Epithelial cell of esophagus (primary cell): Measurements from ENCODE around the gene CDKN2AIPNL.
"Not testable (repeated sequence)": the region's sequence is repeated elsewhere in the genome, so short reads cannot be mapped to it uniquely, and the experiment has no call there.

Source experiments
- DNase-seq: peaks from one replicate; pipeline ENCODE4 v3.0.0; 2010; ENCODE audit warnings: low read depth
- H3K4me3 ChIP-seq: 2 replicates; pipeline ENCODE4 v1.5.1; 2011; ENCODE audit warnings: mild to moderate bottlenecking, low read length, control low read depth
- TF ChIP-seq, protein P1 (sequence below): IDR thresholded peaks from 2 replicates; pipeline ENCODE4 v1.5.1; 2011; ENCODE audit warnings: low read depth, mild to moderate bottlenecking, low read length, control low read depth, inconsistent platforms; ENCODE audit not compliant: insufficient read depth; ENCODE audit errors: missing control alignments

The CDKN2AIPNL gene

DNA sequence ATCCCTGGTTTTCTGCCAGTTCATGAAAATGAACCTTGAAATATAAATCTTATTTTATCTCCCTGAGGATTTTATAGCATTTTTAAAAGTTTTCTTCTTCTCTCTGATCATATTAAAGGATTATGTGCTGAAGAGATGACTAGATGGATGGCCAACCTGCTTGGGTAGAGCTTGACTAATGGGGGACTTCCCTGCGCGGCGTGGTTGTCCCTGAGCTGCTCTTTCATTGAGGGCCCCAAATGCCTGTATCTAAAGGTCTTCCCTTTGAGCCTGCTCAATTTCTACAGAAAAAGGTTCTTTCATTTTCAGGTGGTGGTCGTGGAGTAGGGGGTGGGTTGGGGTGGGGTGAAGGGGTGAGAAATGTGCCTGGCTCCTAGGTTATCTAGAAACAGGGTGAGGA, 20.5 kb upstream of the CDKN2AIPNL start:
- no peak for DNase-seq
- no peak overlapping the region for H3K4me3 ChIP-seq
- TF ChIP-seq, protein P1, sequence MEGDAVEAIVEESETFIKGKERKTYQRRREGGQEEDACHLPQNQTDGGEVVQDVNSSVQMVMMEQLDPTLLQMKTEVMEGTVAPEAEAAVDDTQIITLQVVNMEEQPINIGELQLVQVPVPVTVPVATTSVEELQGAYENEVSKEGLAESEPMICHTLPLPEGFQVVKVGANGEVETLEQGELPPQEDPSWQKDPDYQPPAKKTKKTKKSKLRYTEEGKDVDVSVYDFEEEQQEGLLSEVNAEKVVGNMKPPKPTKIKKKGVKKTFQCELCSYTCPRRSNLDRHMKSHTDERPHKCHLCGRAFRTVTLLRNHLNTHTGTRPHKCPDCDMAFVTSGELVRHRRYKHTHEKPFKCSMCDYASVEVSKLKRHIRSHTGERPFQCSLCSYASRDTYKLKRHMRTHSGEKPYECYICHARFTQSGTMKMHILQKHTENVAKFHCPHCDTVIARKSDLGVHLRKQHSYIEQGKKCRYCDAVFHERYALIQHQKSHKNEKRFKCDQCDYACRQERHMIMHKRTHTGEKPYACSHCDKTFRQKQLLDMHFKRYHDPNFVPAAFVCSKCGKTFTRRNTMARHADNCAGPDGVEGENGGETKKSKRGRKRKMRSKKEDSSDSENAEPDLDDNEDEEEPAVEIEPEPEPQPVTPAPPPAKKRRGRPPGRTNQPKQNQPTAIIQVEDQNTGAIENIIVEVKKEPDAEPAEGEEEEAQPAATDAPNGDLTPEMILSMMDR = no peak

DNA sequence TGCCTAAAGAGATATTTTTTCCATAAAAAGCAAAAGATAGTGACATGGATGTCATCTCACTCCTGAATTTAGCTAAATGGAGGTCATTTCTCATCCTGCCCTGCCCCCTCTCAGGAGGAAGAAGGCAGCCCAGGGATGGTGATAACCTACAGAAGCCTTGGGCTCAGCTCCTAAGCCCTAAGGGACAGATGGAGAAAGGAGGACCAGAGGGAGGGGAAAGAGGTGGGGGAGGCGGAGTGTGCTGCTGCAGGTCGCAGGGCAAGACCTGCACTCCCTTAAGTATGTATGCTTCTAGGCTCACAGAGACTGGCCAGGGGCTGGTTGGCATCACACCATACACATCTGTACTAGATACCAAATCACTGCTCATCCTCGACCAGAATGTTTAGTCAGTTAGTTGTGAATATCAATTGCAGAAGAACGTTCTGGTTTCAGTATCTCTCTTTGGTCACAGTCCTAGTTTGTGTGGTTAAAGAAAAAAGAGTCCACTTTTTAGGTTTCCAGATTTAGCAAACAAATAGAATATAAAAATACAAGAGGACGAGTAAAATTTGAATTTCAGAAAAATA, 18.4 kb upstream of the CDKN2AIPNL start:
- DNase-seq = no peak
- TF ChIP-seq, protein P1 = no peak
- H3K4me3 ChIP-seq = no peak overlapping the region

DNA sequence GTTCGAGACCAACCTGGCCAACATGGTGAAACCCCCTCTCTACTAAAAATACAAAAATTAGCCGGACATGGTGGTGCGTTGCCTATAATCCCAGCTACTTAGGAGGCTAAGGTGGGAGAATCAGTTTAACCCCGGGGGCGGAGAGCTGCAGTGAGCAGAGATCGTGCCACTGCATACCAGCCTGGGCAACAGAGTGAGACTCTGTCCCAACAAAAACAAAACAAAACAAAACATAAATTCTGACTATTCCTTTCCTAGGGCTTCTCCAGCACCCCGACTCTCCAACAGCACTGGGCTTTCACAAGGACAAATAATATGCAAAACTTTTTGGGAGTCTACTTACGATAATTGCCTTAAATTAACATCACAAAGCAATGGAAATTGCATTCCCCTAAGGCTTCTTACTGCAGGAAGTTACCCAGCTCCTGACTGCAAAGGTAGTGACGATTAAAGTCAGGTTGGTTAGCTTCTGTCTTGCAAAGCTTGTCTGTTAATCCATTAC, 15.9 kb upstream of the CDKN2AIPNL start:
- no peak overlapping the region for H3K4me3 ChIP-seq
- TF ChIP-seq, protein P1 = no peak
- DNase-seq = no peak

DNA sequence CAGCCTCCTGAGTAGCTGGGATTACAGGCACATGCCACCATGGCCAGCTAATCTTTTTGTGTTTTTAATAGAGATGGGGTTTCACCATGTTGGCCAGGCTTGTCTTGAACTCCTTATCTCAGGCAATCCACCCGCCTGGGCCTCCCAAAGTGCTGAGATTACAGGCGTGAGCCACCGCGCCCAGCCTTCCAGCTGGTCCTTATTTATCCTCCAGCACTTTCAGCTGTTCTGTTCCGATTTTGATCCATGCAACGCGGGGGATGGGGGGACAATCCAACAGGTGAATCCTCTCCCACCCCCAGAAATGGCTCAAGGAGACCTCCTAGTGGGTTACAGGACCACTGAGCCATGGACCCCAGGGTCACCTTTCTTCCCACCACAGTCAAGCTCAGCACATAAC, 14.7 kb upstream of the CDKN2AIPNL start:
- no peak for DNase-seq
- H3K4me3 ChIP-seq = no peak overlapping the region
- TF ChIP-seq, protein P1 = no peak

DNA sequence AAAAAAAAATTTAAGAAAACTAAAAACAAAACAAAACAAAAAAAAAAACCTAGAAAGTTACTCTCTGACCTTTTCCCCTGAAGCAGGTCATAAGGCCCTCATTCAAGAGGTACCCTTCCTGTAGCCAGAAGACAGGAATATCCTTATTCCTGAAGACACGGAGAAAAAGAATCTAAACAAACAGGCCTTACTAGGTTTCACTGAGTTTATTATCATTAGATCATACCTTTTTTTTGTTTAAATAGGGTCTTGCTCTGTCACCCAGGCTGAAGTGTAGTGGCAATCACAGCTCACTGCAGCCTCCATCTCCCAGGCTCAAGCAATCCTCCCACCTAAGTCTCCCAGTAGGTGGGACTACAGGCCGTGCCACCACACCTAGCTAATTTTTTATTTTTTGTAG, 11.7 kb upstream of the CDKN2AIPNL start:
- no peak for DNase-seq
- H3K4me3 ChIP-seq = no peak overlapping the region
- TF ChIP-seq, protein P1 = no peak

DNA sequence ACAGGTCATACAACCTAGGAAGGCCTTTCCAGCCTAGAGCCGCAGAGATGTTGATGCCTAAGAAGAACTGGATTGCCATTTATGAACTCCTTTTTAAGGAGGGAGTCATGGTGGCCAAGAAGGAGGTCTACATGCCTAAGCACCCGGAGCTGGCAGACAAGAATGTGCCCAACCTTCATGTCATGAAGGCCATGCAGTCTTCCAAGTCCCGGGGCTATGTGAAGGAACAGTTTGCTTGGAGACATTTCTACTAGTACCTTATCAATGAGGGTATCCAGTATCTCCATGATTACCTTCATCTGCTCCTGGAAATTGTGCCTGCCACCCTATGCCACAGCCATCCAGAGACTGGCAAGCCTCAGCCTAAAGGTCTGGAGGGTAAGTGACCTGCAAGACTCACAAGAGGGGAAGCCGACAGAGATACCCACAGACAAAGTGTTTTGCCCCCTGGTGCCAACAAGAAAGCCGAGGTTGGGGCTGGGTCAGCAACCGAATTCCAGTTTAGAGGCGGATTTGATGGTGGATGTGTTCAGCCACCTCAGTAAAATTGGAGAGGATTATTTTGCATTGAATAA, 11.2 kb upstream of the CDKN2AIPNL start:
- TF ChIP-seq, protein P1 = no peak
- H3K4me3 ChIP-seq = no peak overlapping the region
- DNase-seq = no peak

DNA sequence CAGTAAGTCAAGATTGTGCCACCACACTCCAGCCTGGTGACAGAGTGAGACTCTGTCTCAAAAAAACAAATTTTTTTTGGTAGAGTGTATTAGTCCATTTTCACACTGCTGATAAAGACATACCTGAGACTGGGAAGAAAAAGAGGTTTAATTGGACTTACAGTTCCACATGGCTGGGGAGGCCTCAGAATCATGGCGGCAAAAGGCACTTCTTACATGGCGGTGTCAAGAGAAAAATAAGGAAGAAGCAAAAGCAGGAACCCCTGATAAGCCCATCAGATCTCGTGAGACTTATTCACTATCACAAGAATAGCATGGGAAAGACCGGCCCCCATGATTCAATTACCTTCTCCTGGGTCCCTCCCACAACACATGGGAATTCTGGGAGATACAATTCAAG, 9.4 kb upstream of the CDKN2AIPNL start:
- not testable (repeated sequence) for DNase-seq, H3K4me3 ChIP-seq
